ENCODE measurements around the gene AK4. TPM values are rescaled to one million over a fixed set of nuclear protein-coding genes. Genes with fewer than 3 reads are reported as not detected.
A peak's percentile ranks its signal among the peaks of the same experiment; 100 is the strongest.

AK4 gene
- total RNA-seq, 1 experiment from 2014 or later, result 8.9 TPM

GRCh38 chr1:65176056-65176450 lies 28.1 kb downstream of the AK4 start:
- DNase-seq (ENCODE audit: low spot score), result no peak

GRCh38 chr1:65176591-65176990 lies 28.6 kb downstream of the AK4 start:
- DNase-seq (ENCODE audit: low spot score), result no peak

DNA sequence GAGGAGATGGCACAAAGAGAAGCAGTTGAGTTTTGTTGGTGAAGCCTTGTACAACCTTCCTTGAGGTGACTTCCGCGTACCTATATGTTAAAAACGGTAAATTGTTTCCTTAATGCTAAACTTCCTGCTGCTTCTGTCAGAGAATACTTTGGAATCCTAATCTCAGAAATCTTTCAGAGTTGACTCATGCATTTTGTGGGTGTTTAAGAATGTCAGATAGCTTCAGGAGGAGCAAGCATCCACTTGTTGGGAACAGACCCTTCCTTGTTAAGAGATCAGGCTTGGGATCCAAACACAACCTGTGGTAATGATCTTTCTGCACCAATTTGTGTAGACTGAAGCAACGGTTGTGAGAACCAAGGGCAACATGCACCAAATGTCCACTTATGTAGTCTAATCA lies 29.5 kb downstream of the AK4 start:
- DNase-seq (ENCODE audit: low spot score), result peak; percentile 83

DNA sequence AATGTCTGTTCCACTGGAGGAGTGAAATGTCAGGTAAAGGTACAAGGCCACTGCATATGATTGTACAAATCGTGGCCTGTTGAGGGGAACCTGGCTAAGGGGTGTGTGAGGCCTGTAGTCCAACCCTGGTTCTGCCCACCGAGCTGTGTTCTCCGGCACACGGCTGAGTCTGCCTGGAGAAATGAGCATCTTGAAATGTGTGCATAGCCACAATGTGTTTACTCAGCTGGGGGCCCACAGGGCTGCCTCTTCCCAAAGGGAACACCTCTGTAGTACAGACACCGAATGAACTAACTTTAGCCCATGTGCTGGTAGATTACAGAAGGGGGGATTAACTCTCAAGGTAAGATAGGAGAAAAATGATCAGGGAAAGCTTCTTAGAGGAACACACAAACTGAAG lies 30.2 kb downstream of the AK4 start:
- no peak for DNase-seq (ENCODE audit: low spot score)

- DNase-seq (ENCODE audit: low spot score), result no peak
Observed at GRCh38 chr1:65179148-65179547, 31.1 kb downstream of the AK4 start.

DNA sequence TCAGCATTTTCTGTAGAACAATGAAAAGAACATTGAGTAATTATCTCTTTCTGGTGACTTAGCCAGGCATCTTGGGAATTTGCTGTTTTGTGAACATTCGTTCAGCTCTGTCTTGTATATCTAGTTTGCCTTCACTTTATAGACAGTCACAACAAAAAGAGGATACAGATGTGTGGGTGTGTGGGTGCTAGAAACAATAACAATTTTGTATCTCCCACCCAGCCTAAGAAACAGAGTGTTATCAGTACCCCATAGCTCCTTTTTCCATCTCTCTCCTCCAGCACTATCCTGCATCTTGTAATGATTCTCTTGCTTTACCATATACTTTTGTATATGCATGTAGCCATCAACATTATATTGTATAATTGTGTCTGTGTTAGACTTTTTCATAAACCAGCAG lies 33.0 kb downstream of the AK4 start:
- DNase-seq (ENCODE audit: low spot score), result no peak

DNA sequence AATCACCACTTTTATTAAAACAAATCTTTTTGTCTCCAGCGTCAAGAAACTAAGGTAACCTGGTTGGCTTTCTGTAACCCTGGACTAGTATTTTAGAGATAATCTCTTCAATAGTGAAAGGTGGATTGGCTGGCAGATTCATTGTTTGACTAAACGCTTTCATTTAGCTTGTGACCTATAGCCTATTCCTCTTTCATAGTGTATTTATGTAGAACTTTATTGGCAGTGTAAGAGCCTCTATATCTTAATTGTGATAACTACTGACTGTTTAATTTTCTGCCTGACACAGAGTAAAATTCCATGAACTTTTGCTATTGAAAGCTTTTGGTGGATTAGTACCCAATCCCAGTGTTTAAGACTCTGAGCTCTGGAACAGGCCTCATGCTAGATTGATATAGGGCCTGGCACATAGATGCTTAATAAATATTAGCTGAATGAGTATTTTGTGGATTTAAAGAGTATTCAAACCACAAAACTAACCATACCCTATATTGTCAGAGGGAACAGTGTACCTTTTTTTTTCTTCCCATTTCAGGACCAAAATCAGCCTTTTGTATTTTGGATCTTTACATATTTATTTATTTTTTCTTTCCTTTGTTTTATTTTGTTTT lies 34.8 kb downstream of the AK4 start:
- DNase-seq (ENCODE audit: low spot score), result no peak

DNA sequence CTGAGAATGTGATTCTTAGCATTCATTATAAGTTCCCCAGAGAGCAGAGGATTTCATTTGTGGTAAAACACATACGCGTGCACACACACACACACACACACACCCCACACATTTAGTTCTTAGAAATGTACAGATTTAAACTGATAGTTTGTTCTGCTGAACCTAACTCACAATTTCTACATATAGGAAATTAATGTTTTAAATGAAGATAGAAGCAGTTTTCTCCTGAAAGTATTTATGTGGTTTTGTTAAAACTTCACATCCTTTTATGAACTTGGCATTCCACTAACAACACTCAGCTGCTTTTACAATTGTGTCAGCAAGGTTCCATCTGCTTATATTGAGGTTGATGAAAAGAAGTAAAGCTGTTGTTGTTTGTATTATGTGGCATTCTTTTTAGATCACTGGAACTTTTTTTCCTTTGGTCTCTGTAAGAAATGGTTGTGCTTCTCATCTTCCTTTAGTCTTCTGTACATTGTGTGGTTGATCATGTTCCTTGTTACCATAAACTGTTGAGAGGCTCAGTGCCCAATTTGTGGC lies 41.6 kb downstream of the AK4 start:
- no peak for DNase-seq (ENCODE audit: low spot score)

DNA sequence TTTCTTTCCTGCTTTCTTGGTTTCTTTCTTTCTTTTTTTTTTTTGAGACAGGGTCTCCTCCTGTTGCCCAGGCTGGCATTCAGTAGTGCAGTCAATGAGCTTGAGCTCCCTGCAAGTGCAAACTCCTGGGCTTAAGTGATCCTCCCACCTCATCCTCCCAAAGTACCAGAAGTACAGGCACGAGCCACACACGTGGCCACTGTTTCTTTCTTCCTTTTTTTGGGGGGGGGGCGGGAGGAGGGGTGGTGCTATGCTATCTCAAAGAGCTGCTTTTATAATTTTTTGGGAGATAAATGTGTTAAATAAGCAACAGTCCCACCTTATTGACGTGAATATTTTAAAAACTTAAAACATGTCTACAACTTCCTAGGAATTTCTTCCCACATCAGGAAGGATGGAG lies 42.2 kb downstream of the AK4 start:
- DNase-seq (ENCODE audit: low spot score), result no peak

DNA sequence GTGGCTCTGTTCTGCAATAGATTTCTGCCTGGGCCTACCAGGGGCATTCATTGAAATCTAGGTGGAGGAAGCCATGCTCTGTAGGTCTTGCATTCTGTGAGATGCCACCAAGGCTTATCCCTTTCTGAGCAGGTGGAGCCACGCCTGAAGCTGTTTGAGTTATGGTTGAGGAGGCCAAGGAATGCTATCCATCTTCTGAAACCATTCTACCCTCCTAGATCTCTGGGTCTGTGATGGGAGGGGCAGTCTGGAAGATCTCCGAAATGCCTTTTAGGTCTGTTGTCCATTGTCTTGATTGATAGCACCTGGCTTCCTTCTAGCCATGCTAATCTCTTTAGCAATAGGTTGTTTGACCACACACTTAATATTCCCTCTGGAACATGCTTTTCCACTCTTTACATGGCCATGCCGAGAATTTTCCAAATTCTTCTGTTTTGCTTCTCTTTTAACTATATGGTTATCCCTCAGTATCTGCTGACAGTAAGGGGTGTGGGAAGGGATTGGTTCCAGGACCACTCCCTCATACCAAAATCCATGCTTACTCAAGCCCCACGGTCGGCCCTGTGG lies 45.2 kb downstream of the AK4 start:
- no peak for DNase-seq (ENCODE audit: low spot score)

DNA sequence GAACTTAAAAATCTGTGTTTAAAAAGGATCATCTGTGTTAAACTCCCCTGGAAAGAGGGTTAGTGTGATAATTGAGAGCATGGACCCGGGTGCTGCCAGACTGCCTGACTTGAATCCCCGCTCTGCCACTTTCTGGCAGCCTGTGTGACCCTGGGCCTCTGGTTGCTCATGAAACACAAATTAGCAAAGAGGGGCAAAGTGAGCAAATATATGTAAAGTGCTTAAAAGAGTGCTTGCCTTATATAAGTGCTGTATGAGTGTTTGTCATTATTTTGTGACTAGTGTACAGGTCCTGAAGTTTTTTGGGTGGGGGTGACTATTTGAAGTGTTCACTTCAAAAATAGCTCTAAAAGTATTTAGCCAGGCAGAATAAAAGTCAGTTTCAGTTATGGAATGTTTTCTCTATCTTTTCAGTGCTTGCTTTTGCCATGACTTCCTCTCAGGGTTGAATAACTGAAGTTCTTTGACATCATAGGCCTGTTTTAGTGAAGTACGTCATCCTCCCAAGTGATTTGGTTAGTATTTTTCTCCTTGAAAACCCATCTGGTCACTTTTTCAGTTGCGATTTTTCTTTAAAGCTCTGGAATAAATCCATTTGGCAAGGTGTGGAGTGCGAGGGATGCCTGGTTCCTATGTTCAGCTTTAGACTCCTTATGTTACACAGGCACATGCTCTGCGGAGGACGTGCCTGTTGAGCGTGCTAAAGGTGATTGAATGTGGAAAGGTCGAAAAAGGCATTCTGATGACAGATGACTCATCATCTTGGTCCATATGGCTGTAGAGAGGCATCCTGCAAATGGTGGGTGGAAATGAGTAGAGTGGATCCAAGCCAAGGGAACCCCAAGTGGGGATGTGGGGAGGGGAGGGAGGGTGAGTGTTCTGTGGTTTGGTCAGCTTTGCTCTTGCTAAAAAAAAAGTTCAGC lies 47.8 kb downstream of the AK4 start:
- DNase-seq (ENCODE audit: low spot score), result peak; percentile 22

DNA sequence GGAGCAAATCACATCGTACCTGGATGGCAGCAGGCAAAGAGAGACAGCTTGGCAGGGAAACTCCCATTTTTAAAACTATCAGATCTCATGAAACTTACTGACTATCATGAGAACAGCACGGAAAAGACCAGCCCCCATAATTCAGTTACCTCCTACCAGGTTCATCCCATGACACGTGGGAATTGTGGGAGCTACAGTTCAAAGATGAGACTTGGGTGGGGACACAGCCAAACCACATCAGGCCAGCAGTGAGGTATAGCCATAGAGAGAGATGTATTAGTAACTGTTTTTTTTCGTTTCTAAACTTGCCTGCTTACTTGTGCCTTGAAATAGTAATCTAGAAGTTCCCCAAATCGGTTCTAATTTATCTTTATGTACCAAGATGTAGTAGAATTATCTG lies 48.9 kb downstream of the AK4 start:
- DNase-seq (ENCODE audit: low spot score), result no peak

- no peak for DNase-seq (ENCODE audit: low spot score)
Observed at GRCh38 chr1:65197636-65198035, 49.6 kb downstream of the AK4 start.

- no peak for DNase-seq (ENCODE audit: low spot score)
Observed at GRCh38 chr1:65198096-65198495, 50.1 kb downstream of the AK4 start.

- DNase-seq (ENCODE audit: low spot score), result no peak
Observed at GRCh38 chr1:65200411-65200810, 52.4 kb downstream of the AK4 start.

DNA sequence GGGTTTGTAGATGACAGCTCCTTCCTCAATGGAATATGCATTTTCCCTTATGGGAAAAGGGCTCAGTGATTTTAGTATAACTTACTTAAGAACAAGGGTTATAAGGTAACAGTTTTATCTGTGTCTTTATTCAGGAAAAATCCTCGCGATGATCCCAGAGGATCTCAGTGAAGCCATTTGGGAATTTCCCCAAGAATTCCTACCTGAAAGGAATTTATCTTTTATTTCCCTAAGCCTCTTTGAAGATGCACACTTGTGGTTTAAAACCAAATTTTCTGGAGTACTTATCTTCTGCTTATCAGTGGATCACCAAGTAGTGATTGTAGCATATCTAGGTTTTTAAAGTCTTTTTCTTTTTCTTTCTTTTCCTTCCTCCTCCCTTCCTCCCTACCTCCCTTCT lies 58.8 kb downstream of the AK4 start:
- DNase-seq (ENCODE audit: low spot score), result no peak

DNA sequence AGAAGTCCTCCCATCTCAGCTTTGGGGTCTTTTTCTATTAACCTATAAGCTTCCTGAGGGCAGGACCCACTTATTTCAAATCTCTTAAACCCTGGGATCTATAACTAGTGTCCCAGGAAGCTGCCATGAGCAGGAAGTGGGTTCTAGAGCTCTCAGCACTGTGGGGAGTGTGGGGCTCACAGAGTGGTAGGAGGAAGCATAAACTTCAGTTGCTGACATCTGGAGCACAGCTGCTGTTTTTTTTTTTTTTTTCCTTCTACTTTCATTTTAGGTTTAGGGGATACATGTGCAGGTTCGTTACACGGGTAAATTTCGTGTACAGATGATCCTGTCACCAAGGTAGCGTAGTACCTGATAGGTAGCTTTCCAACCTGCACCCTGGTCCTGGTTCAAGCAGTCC lies 59.3 kb downstream of the AK4 start:
- no peak for DNase-seq (ENCODE audit: low spot score)

DNA sequence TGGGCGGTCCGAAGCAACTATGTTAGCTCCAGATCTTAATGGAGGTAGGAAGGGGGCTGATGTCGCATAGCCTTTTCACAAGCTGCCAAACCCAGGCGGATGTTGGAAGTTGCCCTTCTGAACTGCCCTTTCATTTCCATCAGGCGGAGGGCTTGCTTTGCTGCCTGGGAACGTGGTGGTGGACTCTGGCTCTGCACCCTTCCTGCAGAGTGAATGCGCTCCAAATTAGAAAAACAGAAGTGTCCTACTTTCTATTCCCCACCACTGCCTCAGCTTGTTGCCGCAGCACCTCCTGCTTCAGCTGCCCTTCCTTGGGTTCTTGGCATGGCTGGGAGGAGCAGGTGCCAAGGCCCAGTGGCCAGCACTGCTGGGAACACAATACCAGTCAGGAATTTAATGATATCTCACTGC lies 60.6 kb downstream of the AK4 start:
- DNase-seq (ENCODE audit: low spot score), result no peak

GRCh38 chr1:65209005-65209885 lies 61.2 kb downstream of the AK4 start:
- DNase-seq (ENCODE audit: low spot score), result peak; percentile 46

- DNase-seq (ENCODE audit: low spot score), result no peak
Observed at GRCh38 chr1:65210325-65210724, 62.3 kb downstream of the AK4 start.

- no peak for DNase-seq (ENCODE audit: low spot score)
Observed at GRCh38 chr1:65211331-65211730, 63.3 kb downstream of the AK4 start.
